HG02642 (cell line): ENCODE measurements around the gene DBN1.
A peak's percentile ranks its signal among the peaks of the same experiment; 100 is the strongest.

ENCODE experiments used
- ATAC-seq: cut with Tn5 transposase; IDR thresholded peaks from one replicate; pipeline ENCODE4 v1.9.1; 2021; ENCODE audit warnings: mild to moderate bottlenecking; ENCODE audit not compliant: unreplicated experiment, poor library complexity

DBN1 gene

GRCh38 chr5:177473443-177474001 lies at the start of gene DBN1:
DBN1 (minus strand) TSS chr5:177473634; CDS start chr5:177473521, 113 bp downstream.
- peak; percentile 41 for ATAC-seq

- no peak for ATAC-seq
These were observed 47.6 kb upstream of the DBN1 start for GRCh38 chr5:177520916-177521513.

- ATAC-seq = no peak
These were observed 46.8 kb upstream of the DBN1 start for GRCh38 chr5:177520271-177520670.

GRCh38 chr5:177519463-177520235 lies 46.2 kb upstream of the DBN1 start:
- ATAC-seq = no peak

- ATAC-seq = peak; percentile 81
These were observed 43.5 kb upstream of the DBN1 start, which contains the start of gene DDX41 for GRCh38 chr5:177516601-177517568. DDX41 (minus strand) TSS chr5:177516961; CDS start chr5:177516945, 16 bp downstream.

- no peak for ATAC-seq
These were observed 42.1 kb upstream of the DBN1 start for GRCh38 chr5:177515580-177515979.

GRCh38 chr5:177514541-177514940 lies 41.1 kb upstream of the DBN1 start:
- ATAC-seq = no peak

- ATAC-seq = no peak
These were observed 40.1 kb upstream of the DBN1 start for GRCh38 chr5:177513500-177513899.

GRCh38 chr5:177512736-177513380 lies 39.4 kb upstream of the DBN1 start:
- ATAC-seq = no peak

GRCh38 chr5:177511796-177512675 lies 38.6 kb upstream of the DBN1 start:
- ATAC-seq = no peak

- ATAC-seq = no peak
These were observed 37.7 kb upstream of the DBN1 start for GRCh38 chr5:177511181-177511580.

GRCh38 chr5:177510567-177511053 lies 37.2 kb upstream of the DBN1 start:
- ATAC-seq = peak; percentile 36

- peak; percentile 33 for ATAC-seq
These were observed 36.6 kb upstream of the DBN1 start for GRCh38 chr5:177509991-177510566.

- ATAC-seq = peak; percentile 33
These were observed 36.0 kb upstream of the DBN1 start, which contains the start of gene DOK3 for GRCh38 chr5:177509381-177509951. DOK3 (minus strand) TSS chr5:177509826; CDS start chr5:177509540, 286 bp downstream.

- peak; percentile 29 for ATAC-seq
These were observed 35.4 kb upstream of the DBN1 start for GRCh38 chr5:177508837-177509236.

- ATAC-seq = no peak
These were observed 34.8 kb upstream of the DBN1 start for GRCh38 chr5:177508221-177508611.

GRCh38 chr5:177507596-177508220 lies 34.3 kb upstream of the DBN1 start:
- ATAC-seq = no peak
